ENCODE data around the gene ZC3H18.

The ZC3H18 gene

GRCh38 chr16:88569985-88570690 is at the start of gene ZC3H18:
TSS of gene ZC3H18 (plus strand) at chr16:88570403. CDS start at chr16:88577124, 6,721 bp downstream.
- DNase-seq, result peak; percentile 95

DNA sequence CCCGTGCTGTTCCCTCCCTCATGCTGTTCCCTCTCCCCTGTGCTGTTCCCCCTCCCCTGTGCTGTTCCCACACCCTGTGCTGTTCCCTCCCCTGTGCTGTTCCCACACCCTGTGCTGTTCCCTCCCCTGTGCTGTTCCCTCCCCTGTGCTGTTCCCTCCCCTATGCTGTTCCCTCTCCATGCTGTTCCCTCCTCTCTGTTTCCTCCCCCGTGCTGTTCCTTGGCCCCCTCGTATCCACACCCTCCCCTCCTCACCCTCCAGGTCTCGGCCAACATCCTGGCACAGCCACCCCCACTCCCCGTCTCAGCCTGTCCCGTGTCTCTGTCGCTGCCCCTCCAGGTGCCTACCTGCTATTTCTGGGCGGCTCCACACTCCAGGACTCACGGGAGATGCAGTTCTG is 48.5 kb upstream of the ZC3H18 start:
- DNase-seq, result no peak

DNA sequence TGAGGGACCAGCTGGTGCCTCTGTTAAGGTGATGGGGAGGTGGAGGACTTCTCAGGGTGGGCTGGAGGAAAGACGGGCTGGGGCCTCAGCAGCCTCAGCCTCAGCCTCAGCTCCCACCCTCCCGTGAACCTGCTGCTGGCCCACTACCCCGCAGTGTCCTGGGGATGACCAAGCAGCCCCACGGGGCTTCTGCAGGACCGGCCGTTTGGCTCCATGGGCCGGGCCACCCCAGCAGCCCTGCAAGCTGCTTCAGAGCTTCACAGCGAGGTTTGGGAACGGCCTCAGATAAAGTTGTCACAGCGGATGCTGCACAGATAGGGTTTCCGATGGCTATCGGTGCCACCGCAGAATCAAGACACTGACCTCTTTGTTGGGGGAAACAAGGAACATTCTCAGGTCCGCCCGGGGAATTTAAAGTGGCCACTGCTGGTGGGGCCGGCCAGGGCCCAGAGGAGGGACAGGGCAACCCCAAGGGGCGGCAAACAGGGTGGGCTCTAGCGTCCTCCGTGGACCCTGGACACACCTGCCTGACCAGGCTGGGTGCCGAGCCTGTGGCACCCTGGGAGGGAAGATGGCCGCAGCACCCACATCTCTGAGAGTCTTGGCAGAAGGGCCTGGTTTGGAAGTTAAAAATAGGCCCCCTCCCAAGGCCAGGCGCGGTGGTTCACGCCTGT is 47.8 kb upstream of the ZC3H18 start:
- DNase-seq, result no peak

- no peak for DNase-seq
Observed at GRCh38 chr16:88523309-88524161, 46.7 kb upstream of the ZC3H18 start.

- DNase-seq, result no peak
Observed at GRCh38 chr16:88524274-88524972, 45.8 kb upstream of the ZC3H18 start.

GRCh38 chr16:88524973-88525662 is 45.1 kb upstream of the ZC3H18 start:
- DNase-seq, result no peak

GRCh38 chr16:88525663-88525990 is 44.6 kb upstream of the ZC3H18 start:
- no peak for DNase-seq

GRCh38 chr16:88526008-88526905 is 43.9 kb upstream of the ZC3H18 start:
- no peak for DNase-seq

- no peak for DNase-seq
Observed at GRCh38 chr16:88526906-88527185, 43.4 kb upstream of the ZC3H18 start.

GRCh38 chr16:88527186-88527936 is 42.8 kb upstream of the ZC3H18 start:
- DNase-seq, result no peak

DNA sequence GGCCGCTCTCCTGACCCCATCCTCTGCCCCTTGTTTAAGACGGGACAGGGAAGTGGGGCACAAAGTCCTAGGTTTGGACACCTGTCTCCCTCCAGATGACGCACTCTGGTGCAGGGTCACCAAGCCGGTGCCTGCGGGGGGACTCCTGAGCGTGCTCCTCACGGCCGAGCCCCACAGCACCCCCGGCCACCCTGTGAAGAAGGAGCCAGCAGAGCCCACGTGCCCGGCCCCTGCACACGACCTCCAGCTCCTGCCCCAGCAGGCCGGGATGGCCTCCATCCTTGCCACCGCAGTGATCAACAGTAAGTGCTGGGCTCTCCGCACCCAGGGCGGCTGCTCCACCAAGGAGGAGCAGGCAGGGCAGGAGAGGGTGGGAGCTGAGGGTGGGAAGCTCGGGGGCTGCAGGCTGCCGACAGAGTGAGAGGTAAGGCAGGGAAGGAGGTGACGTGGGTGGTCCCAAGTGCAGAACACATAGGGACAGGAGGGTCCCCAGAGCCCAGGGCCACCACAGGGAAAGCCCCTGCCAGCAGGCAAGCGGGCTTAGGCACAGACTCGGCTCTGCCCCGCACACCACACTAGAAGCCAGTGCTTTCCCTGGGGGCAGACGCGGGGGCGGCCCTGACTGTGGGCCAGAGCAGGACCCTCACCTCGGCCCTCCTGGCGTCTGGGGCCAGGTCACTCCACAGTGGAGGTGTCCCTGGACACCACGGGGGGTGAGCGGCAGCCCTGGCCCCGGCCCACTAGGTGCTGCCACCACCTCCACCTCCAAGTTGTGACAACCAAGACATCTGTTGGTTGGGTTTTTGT is 42.1 kb upstream of the ZC3H18 start:
- DNase-seq, result no peak

DNA sequence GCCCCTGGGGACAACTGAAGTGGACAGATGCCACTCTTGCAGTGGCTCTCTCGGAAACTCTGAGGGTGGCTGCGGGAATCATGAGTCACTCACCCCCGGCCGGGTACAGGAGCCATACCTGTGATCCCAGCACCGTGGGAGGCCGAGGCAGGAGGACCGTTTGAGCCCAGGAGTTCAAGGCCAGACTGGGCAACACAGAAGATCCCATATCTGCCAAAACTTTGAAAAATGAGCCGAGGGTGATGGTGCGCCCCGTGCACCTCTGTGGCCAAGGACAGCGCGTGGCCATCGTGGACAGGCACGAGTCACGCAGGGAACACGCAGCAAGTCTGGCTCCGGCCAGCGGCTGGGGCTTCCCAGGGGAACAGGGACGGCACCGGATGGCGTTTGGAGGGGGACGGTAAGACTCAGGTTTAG is 41.3 kb upstream of the ZC3H18 start:
- DNase-seq, result no peak

DNA sequence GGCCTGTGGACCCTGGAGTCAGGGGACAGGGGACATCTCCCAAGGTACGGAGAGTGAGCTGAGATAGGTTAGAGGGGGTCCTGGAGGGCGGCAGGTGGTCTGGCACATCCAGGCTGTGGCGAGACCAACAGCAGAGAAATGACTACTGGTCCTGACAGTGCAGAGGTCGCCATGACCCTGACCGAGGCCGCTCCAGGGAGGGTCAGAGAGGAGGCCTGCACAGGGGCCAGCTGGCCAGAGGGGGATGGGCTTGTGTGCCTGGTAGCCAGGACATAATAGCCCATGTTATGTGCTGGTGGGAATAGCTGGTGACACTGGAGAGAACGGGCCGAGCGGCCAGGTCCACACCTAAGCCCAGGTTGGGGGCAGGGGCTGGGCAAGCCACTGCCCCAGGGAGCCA is 40.6 kb upstream of the ZC3H18 start:
- no peak for DNase-seq

GRCh38 chr16:88530051-88530857 is 39.9 kb upstream of the ZC3H18 start:
- no peak for DNase-seq

GRCh38 chr16:88530858-88531203 is 39.4 kb upstream of the ZC3H18 start:
- no peak for DNase-seq

- DNase-seq, result no peak
Observed at GRCh38 chr16:88531346-88531745, 38.9 kb upstream of the ZC3H18 start.

DNA sequence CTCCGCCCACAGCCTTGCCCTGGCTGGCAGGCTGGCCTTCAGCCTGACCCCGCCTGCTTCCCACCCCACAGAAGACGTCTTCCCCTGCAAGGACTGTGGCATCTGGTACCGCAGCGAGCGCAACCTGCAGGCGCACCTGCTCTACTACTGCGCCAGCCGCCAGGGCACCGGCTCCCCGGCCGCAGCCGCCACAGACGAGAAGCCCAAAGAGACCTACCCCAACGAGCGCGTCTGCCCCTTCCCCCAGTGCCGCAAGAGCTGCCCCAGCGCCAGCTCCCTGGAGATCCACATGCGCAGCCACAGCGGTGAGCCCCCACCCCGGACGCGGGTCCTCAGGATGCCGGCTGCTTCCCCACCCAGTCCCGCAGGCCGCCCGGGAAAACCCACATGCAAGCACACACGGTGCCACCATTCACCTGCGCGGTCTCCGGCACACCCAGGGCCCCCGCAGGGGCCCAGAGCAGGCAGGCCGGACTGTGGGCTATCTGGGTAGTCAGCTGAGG is 38.2 kb upstream of the ZC3H18 start:
- DNase-seq, result no peak

DNA sequence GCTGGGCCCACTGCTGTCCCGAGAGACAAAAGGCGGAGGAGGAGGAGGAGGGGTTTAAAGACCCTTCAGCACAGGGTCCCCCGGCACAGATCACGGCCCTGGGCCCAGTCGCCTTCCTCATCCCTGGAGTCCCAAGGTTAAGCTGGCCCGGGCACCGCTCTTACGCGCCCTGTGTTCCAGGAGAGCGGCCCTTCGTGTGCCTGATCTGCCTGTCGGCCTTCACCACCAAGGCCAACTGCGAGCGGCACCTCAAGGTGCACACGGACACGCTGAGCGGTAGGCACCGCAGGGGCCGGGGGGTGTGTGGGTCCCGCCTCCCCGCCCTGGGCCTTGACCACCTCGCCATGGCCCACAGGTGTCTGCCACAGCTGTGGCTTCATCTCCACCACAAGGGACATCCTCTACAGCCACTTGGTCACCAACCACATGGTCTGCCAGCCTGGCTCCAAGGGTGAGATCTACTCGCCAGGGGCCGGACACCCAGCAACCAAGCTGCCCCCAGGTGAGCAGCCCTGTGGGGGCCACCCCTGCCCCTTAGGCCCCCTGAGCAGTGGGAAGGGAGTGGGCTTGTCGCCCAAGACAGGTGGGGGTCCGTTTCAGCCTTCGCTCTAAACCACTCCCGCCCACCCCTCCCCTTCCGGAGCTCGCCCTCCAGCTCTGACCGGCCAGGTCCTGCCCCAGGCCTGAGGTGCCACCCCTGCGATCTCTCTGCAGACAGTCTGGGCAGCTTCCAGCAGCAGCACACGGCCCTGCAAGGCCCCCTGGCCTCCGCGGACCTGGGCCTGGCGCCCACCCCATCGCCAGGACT is 37.6 kb upstream of the ZC3H18 start:
- no peak for DNase-seq
